Gastroesophageal sphincter (tissue), 4 donors: Measurements from ENCODE around the gene CLDN2. TPM values are rescaled to one million over a fixed set of nuclear protein-coding genes. Genes with fewer than 3 reads are reported as not detected.

Experiments
- ATAC-seq: fragments of 150-250 bp; one replicate; pipeline ENCODE4 v1.9.1; 2016; ENCODE audit warnings: mild to moderate bottlenecking, moderate library complexity
- H3K27ac ChIP-seq, 4 donors: fragments of 200-600 bp; sonication (generic) in 3 of 4; 1 replicate in 3 of 4; 2 replicates in 1 of 4; pipeline ENCODE4 v1.5.1; 2016 to 2019
- H3K27me3 ChIP-seq: fragments of 200-600 bp; sonication (generic); one replicate; pipeline ENCODE4 v1.5.1; 2019
- H3K36me3 ChIP-seq, 2 donors: fragments of 200-600 bp; sonication (generic); one replicate each; pipeline ENCODE4 v1.5.1; 2019; ENCODE audit warnings: control low read depth in 1 of 2
- H3K4me1 ChIP-seq, 3 donors: fragments of 200-600 bp; sonication (generic); 1 replicate in 2 of 3; 2 replicates in 1 of 3; pipeline ENCODE4 v1.5.1; 2016 to 2019; ENCODE audit warnings: control low read depth in 2 of 3
- H3K4me3 ChIP-seq, 2 donors: fragments of 200-600 bp; sonication (generic); one replicate each; pipeline ENCODE4 v1.5.1; 2019; ENCODE audit warnings: mild to moderate bottlenecking in 1 of 2, moderate library complexity in 1 of 2
- H3K9me3 ChIP-seq, 3 donors: fragments of 200-600 bp; sonication (generic); one replicate each; pipeline ENCODE4 v1.5.1; 2017 to 2019; ENCODE audit warnings: control low read depth in 2 of 3
- EP300 ChIP-seq: sonication (generic); formaldehyde crosslinking; IDR thresholded peaks from one replicate; pipeline ENCODE4 v1.6.1; 2017; ENCODE audit warnings: antibody characterized with exemption, mild to moderate bottlenecking
- POLR2A ChIP-seq, 2 donors: fragments of 450-650 bp; IDR thresholded peaks; one replicate each; pipeline ENCODE4 v1.6.1; 2017; ENCODE audit warnings: antibody characterized with exemption in 2 of 2, mild to moderate bottlenecking in 2 of 2, moderate library complexity in 1 of 2
- POLR2AphosphoS5 ChIP-seq: sonication (generic); formaldehyde crosslinking; IDR thresholded peaks from one replicate; pipeline ENCODE4 v1.6.1; 2017; ENCODE audit warnings: antibody characterized with exemption
- WGBS, 2 donors: methylation state at CpG; one replicate each; pipeline ENCODE4 v1.1.5; 2018; ENCODE audit warnings: low coverage in 1 of 2; 5-methylcytosine and 5-hydroxymethylcytosine counted together
- total RNA-seq, 4 donors: library from RNA; depleted of rRNA; stranded (reverse); fragments of >200 nt; gene quantifications; one replicate each; pipeline ENCODE4 v1.1.0, GENCODE V29; 2016
- TF ChIP-seq, protein P1 (sequence below), 4 experiments: fragments of 200-600 bp in 2 of 4; fragments of 450-650 bp in 2 of 4; sonication (generic) in 1 of 4; IDR thresholded peaks; one replicate each; pipeline ENCODE4 v1.5.1; 2017 to 2019; ENCODE audit warnings: antibody characterized with exemption in 4 of 4, mild to moderate bottlenecking in 2 of 4, moderate library complexity in 2 of 4

The CLDN2 gene
- total RNA-seq, 4 donors from 2014 or later = not detected

DNA sequence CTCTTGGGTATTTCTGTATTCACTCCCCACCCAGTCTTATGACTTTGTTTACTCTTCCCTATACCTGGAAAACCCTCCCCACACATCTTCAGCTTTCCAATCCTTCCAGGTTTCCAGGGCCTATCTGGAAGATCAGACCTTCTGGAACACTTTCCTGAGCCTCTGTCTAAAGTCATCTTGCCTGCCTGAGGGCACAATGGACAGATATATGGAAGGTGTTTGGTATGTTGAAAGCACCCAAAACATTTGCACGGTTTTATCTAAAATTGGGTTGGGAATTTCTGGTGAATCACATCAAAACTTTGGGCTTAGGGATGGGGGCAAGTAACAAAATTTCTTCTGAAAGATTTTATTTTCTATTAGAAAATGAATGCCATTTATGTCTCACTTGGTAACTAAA, 16.0 kb downstream of the CLDN2 start:
- Histone ChIP-seq H3K4me1 (no peaks in the 10 kb centered on the region), H3K27ac (no peak overlapping the region), H3K4me3 (no peak overlapping the region), H3K36me3 (peaks cover 0 to 20% of the 10 kb centered on the region in 2 donors), H3K9me3 (no peaks in the 10 kb centered on the region), H3K27me3 (no peaks in the 10 kb centered on the region)
- TF ChIP-seq POLR2A (IDR thresholded peaks at IDR 0.05) = no peak
- TF ChIP-seq POLR2AphosphoS5 = no peak
- TF ChIP-seq EP300 = no peak
- TF ChIP-seq, protein P1, sequence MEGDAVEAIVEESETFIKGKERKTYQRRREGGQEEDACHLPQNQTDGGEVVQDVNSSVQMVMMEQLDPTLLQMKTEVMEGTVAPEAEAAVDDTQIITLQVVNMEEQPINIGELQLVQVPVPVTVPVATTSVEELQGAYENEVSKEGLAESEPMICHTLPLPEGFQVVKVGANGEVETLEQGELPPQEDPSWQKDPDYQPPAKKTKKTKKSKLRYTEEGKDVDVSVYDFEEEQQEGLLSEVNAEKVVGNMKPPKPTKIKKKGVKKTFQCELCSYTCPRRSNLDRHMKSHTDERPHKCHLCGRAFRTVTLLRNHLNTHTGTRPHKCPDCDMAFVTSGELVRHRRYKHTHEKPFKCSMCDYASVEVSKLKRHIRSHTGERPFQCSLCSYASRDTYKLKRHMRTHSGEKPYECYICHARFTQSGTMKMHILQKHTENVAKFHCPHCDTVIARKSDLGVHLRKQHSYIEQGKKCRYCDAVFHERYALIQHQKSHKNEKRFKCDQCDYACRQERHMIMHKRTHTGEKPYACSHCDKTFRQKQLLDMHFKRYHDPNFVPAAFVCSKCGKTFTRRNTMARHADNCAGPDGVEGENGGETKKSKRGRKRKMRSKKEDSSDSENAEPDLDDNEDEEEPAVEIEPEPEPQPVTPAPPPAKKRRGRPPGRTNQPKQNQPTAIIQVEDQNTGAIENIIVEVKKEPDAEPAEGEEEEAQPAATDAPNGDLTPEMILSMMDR (IDR thresholded peaks at IDR 0.05) = no peak
- 83% methylated on average over 1 of the region's 1 CpG; no CpG with 5 or more reads in 1 of the 2 donors for WGBS, 2 donors
- ATAC-seq = no peak

DNA sequence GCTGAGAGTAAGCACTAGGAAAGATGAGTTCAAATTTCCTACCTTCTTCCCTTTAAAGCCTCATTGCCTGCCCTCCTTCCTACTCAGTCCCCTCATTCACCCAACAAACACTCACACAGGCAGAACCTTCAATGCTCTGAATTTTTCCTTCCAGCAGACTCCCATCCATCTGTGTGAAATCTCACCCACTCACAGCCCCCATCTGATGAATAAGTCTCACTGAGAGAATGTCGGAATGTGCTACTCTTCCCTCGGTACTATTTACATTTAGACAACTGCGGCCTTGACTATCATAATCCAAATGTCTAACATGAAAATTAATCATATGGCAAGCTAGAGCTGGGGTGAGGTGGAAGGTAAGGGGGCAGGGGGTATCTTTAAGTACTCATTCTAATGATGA, 19.4 kb downstream of the CLDN2 start:
- no peaks in the 10 kb centered on the region for H3K27me3 ChIP-seq
- no peak overlapping the region for H3K27ac ChIP-seq
- TF ChIP-seq POLR2AphosphoS5 (no peak), EP300 (no peak), POLR2A (IDR thresholded peaks at IDR 0.05) (no peak)
- TF ChIP-seq, protein P1 (IDR thresholded peaks at IDR 0.05) = no peak
- ATAC-seq = no peak
- peaks cover 0 to 39% of the 10 kb centered on the region in 2 donors for H3K36me3 ChIP-seq
- H3K4me3 ChIP-seq = no peak overlapping the region
- 39 to 40% methylated on average over 1 to 2 of the region's 3 CpGs for WGBS, 2 donors
- H3K9me3 ChIP-seq = no peaks in the 10 kb centered on the region
- no peaks in the 10 kb centered on the region for H3K4me1 ChIP-seq

DNA sequence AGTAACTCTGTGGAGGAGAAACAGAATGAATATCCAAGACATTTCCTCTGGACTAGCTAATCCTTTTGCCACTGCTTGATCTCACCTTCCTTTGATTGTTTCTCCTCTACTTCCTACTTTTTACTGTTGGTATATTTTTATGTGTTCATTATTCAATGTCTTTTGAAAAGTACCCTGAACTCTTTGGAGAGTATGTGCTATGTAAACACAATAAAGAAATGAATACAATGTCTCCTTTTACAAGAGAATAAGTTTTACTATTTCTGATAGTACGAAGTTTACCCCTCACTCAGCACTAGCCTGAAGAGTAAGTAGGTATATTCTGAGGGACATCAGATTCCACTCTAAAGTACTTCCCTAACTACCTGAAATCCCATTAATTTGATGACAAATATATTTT, 19.9 kb downstream of the CLDN2 start:
- no peaks in the 10 kb centered on the region for H3K9me3 ChIP-seq
- TF ChIP-seq, protein P1 (IDR thresholded peaks at IDR 0.05) = no peak
- TF ChIP-seq EP300 (no peak), POLR2A (IDR thresholded peaks at IDR 0.05) (no peak), POLR2AphosphoS5 (no peak)
- H3K4me3 ChIP-seq = no peak overlapping the region
- H3K27ac ChIP-seq = no peak overlapping the region
- ATAC-seq = no peak
- H3K27me3 ChIP-seq = no peaks in the 10 kb centered on the region
- H3K4me1 ChIP-seq = no peaks in the 10 kb centered on the region
- H3K36me3 ChIP-seq = peaks cover 0 to 39% of the 10 kb centered on the region in 2 donors
- WGBS, 2 donors = 56 to 100% methylated on average over 1 of the region's 1 CpG

DNA sequence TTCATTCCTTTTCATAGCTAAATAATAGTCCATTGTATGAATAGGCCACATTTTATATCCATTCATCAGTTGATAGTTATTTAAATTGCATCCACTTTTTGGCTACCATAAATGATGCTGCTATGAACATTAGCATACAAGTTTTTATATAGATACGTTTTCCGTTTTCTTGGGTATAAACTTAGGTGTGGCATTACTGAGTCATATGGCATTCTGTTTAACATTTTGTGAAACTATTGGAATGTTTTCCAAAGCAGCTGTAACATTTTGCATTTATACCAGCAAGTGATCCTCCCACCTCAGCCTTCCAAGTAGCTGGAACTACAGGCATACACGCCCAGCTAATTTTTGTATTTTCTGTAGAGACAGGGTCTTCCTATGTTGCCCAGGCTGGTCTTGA, 26.3 kb downstream of the CLDN2 start:
- no peaks in the 10 kb centered on the region for H3K4me1 ChIP-seq
- H3K27ac ChIP-seq = no peak overlapping the region
- H3K4me3 ChIP-seq = no peak overlapping the region
- 75 to 94% methylated on average over 3 of the region's 3 CpGs for WGBS, 2 donors
- H3K36me3 ChIP-seq = peaks cover 0 to 17% of the 10 kb centered on the region in 2 donors
- H3K27me3 ChIP-seq = no peaks in the 10 kb centered on the region
- no peak for ATAC-seq
- TF ChIP-seq POLR2A (IDR thresholded peaks at IDR 0.05) (no peak), EP300 (no peak), POLR2AphosphoS5 (no peak)
- TF ChIP-seq, protein P1 (IDR thresholded peaks at IDR 0.05) = no peak
- no peaks in the 10 kb centered on the region for H3K9me3 ChIP-seq

DNA sequence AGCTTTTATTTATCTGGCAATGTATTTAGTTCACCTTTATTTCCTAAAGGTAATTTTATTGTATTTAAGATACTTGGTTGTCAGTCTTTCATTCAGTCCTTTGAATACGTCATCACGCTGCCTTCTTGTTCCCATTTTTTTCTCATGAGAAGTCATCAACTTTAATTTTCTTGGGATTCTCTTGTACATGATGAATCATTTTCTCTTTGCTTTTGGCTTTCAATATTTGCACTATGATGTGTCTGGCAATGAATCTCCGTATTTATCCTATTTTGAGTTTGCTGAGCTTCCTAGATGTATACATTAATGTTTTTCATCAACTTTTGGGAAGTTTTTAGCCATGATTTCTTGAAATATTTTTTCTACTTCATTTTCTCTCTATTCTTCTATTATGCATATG, 28.4 kb downstream of the CLDN2 start:
- Histone ChIP-seq H3K4me3 (no peak overlapping the region), H3K36me3 (peaks cover 0 to 5% of the 10 kb centered on the region in 2 donors), H3K9me3 (no peaks in the 10 kb centered on the region), H3K4me1 (no peaks in the 10 kb centered on the region), H3K27me3 (no peaks in the 10 kb centered on the region), H3K27ac (no peak overlapping the region)
- WGBS, 2 donors = 56 to 93% methylated on average over 3 of the region's 3 CpGs
- ATAC-seq = no peak
- TF ChIP-seq POLR2A (IDR thresholded peaks at IDR 0.05) (no peak), EP300 (no peak), POLR2AphosphoS5 (no peak)
- TF ChIP-seq, protein P1 (IDR thresholded peaks at IDR 0.05) = no peak
